GM12872 (cell line): Measurements from ENCODE around the gene SMG5.

Experiments used
- CTCF ChIP-seq: IDR thresholded peaks from 3 replicates; pipeline ENCODE4 v1.5.1; 2011; ENCODE audit warnings: low read depth, mild to moderate bottlenecking, low read length, moderate library complexity; ENCODE audit not compliant: insufficient read depth

SMG5 gene

GRCh38 chr1:156229809-156230472 lies 52.7 kb downstream of the SMG5 start:
- TF ChIP-seq CTCF: no peak

- no peak for TF ChIP-seq CTCF
Observed at GRCh38 chr1:156228501-156228900, 54.1 kb downstream of the SMG5 start.

GRCh38 chr1:156226782-156227181 lies 55.8 kb downstream of the SMG5 start:
- no peak for TF ChIP-seq CTCF

GRCh38 chr1:156226116-156226538 lies 56.5 kb downstream of the SMG5 start:
- TF ChIP-seq CTCF: no peak

- no peak for TF ChIP-seq CTCF
Observed at GRCh38 chr1:156225677-156226014, 57.0 kb downstream of the SMG5 start.

GRCh38 chr1:156221986-156222692 lies 60.5 kb downstream of the SMG5 start:
- no peak for TF ChIP-seq CTCF

GRCh38 chr1:156220226-156220625 lies 62.4 kb downstream of the SMG5 start:
- TF ChIP-seq CTCF: no peak
